HG02870 (cell line): ENCODE results near the gene SEPHS1.
"Not testable (repeated sequence)": the region's sequence is repeated elsewhere in the genome, so short reads cannot be mapped to it uniquely, and the experiment has no call there.

Source experiments
- ATAC-seq: cut with Tn5 transposase; IDR thresholded peaks from one replicate; pipeline ENCODE4 v1.9.1; 2021; ENCODE audit warnings: mild to moderate bottlenecking, moderate library complexity; ENCODE audit not compliant: unreplicated experiment

Gene SEPHS1

GRCh38 chr10:13348216-13349017 is at the start of gene SEPHS1:
TSS of gene SEPHS1 (minus strand) at chr10:13348293. CDS start at chr10:13344950, 3,343 bp downstream.
- ATAC-seq: peak; percentile 48

GRCh38 chr10:13397052-13397451 is 49.0 kb upstream of the SEPHS1 start:
- ATAC-seq: no peak

GRCh38 chr10:13396369-13396768 is 48.3 kb upstream of the SEPHS1 start:
- no peak for ATAC-seq

- ATAC-seq: no peak
Measured at GRCh38 chr10:13395540-13395939, 47.4 kb upstream of the SEPHS1 start.

- no peak for ATAC-seq
Measured at GRCh38 chr10:13393640-13394039, 45.5 kb upstream of the SEPHS1 start.

- ATAC-seq: no peak
Measured at GRCh38 chr10:13392701-13393100, 44.6 kb upstream of the SEPHS1 start.

GRCh38 chr10:13390604-13391522 is 42.8 kb upstream of the SEPHS1 start:
- ATAC-seq: no peak

GRCh38 chr10:13388478-13389230 is 40.6 kb upstream of the SEPHS1 start:
- no peak for ATAC-seq

- ATAC-seq: no peak
Measured at GRCh38 chr10:13386021-13386420, 37.9 kb upstream of the SEPHS1 start.

- ATAC-seq: no peak
Measured at GRCh38 chr10:13383399-13383761, 35.3 kb upstream of the SEPHS1 start.

- no peak for ATAC-seq
Measured at GRCh38 chr10:13382703-13383398, 34.8 kb upstream of the SEPHS1 start.

- ATAC-seq: not testable (repeated sequence)
Measured at GRCh38 chr10:13379061-13379460, 31.0 kb upstream of the SEPHS1 start.

- no peak for ATAC-seq
Measured at GRCh38 chr10:13376746-13377145, 28.7 kb upstream of the SEPHS1 start.

- ATAC-seq: no peak
Measured at GRCh38 chr10:13376297-13376696, 28.2 kb upstream of the SEPHS1 start.

- ATAC-seq: no peak
Measured at GRCh38 chr10:13375791-13376190, 27.7 kb upstream of the SEPHS1 start.

- no peak for ATAC-seq
Measured at GRCh38 chr10:13373644-13374043, 25.6 kb upstream of the SEPHS1 start.

- no peak for ATAC-seq
Measured at GRCh38 chr10:13372524-13372923, 24.4 kb upstream of the SEPHS1 start.

GRCh38 chr10:13371897-13372470 is 23.9 kb upstream of the SEPHS1 start:
- ATAC-seq: peak; percentile 79

GRCh38 chr10:13366891-13367290 is 18.8 kb upstream of the SEPHS1 start:
- no peak for ATAC-seq

- ATAC-seq: no peak
Measured at GRCh38 chr10:13365831-13366230, 17.7 kb upstream of the SEPHS1 start.
